H9 (cell line): Measurements from ENCODE around the gene GPI. TPM values are rescaled to one million over a fixed set of nuclear protein-coding genes. Genes with fewer than 3 reads are reported as not detected.

Experiments used
- DNase-seq: peaks from one replicate; pipeline ENCODE4 v3.0.0-alpha.2; 2017
- H2AFZ ChIP-seq: one replicate; pipeline ENCODE4 v1.6.1; 2013; ENCODE audit warnings: mild to moderate bottlenecking, low read length, control low read depth, moderate library complexity
- H2AK5ac ChIP-seq: 2 replicates; pipeline ENCODE4 v1.6.1; 2013; ENCODE audit warnings: low read length, control low read depth, mixed read lengths; ENCODE audit not compliant: insufficient read length
- H2BK120ac ChIP-seq: one replicate; pipeline ENCODE4 v1.6.1; 2013; ENCODE audit warnings: low read depth, mild to moderate bottlenecking, low read length, control low read depth, inconsistent platforms; ENCODE audit not compliant: poor library complexity, severe bottlenecking
- H2BK12ac ChIP-seq: 2 replicates; pipeline ENCODE4 v1.6.1; 2013; ENCODE audit warnings: low read length, control low read depth, mixed read lengths, low read depth; ENCODE audit not compliant: insufficient read length
- H2BK15ac ChIP-seq: 2 replicates; pipeline ENCODE4 v1.6.1; 2013; ENCODE audit warnings: low read depth, low read length, control low read depth
- H2BK20ac ChIP-seq: one replicate; pipeline ENCODE4 v1.6.1; 2013; ENCODE audit warnings: low read depth, mild to moderate bottlenecking, low read length, control low read depth, inconsistent platforms; ENCODE audit not compliant: poor library complexity, severe bottlenecking
- H2BK5ac ChIP-seq: 2 replicates; pipeline ENCODE4 v1.6.1; 2013; ENCODE audit warnings: low read length, control low read depth, mixed read lengths; ENCODE audit not compliant: insufficient read length
- H3K14ac ChIP-seq: 2 replicates; pipeline ENCODE4 v1.6.1; 2013; ENCODE audit warnings: low read length, control low read depth; ENCODE audit not compliant: insufficient read depth
- H3K18ac ChIP-seq: 2 replicates; pipeline ENCODE4 v1.6.1; 2013; ENCODE audit warnings: low read depth, mild to moderate bottlenecking, mixed read lengths, low read length, control low read depth; ENCODE audit not compliant: insufficient read length
- H3K23ac ChIP-seq: 2 replicates; pipeline ENCODE4 v1.6.1; 2013; ENCODE audit warnings: low read length, control low read depth, mixed read lengths, low read depth; ENCODE audit not compliant: insufficient read length
- H3K23me2 ChIP-seq: 2 replicates; pipeline ENCODE4 v1.6.1; 2013; ENCODE audit warnings: low read depth, mild to moderate bottlenecking, mixed read lengths, low read length, control low read depth; ENCODE audit not compliant: insufficient read length, poor library complexity, severe bottlenecking
- H3K27ac ChIP-seq: 2 replicates; pipeline ENCODE4 v1.5.1; 2013; ENCODE audit warnings: low read length, control low read depth, mixed read lengths, low read depth; ENCODE audit not compliant: insufficient read length
- H3K27me3 ChIP-seq: 2 replicates; pipeline ENCODE4 v1.6.1; 2013; ENCODE audit warnings: low read length, control low read depth, inconsistent platforms; ENCODE audit not compliant: insufficient read depth
- H3K4ac ChIP-seq: 2 replicates; pipeline ENCODE4 v1.6.1; 2013; ENCODE audit warnings: low read depth, mild to moderate bottlenecking, control low read depth, inconsistent platforms, low read length, moderate library complexity
- H3K4me1 ChIP-seq: 2 replicates; pipeline ENCODE4 v1.6.1; 2013; ENCODE audit warnings: low read length, control low read depth, inconsistent platforms; ENCODE audit not compliant: insufficient read depth
- H3K4me2 ChIP-seq: 2 replicates; pipeline ENCODE4 v1.6.1; 2013; ENCODE audit warnings: low read length, control low read depth, mixed read lengths; ENCODE audit not compliant: insufficient read length, insufficient read depth
- H3K56ac ChIP-seq: 2 replicates; pipeline ENCODE4 v1.6.1; 2013; ENCODE audit warnings: low read depth, mild to moderate bottlenecking, mixed read lengths, low read length, control low read depth; ENCODE audit not compliant: insufficient read length
- H3K79me1 ChIP-seq: 2 replicates; pipeline ENCODE4 v1.6.1; 2013; ENCODE audit warnings: low read depth, mild to moderate bottlenecking, moderate library complexity, low read length, control low read depth, inconsistent platforms; ENCODE audit not compliant: insufficient read depth, poor library complexity, severe bottlenecking
- H3K79me2 ChIP-seq: 2 replicates; pipeline ENCODE4 v1.6.1; 2013; ENCODE audit warnings: low read length, control low read depth, inconsistent platforms; ENCODE audit not compliant: insufficient read depth
- H3K9ac ChIP-seq: 2 replicates; pipeline ENCODE4 v1.6.1; 2013; ENCODE audit warnings: low read length, control low read depth, mixed read lengths; ENCODE audit not compliant: insufficient read length; ENCODE audit errors: extremely low read depth
- H3K9me3 ChIP-seq: one replicate; pipeline ENCODE4 v1.6.1; 2013; ENCODE audit warnings: low read depth, low read length, inconsistent platforms; ENCODE audit not compliant: control insufficient read depth
- H3T11ph ChIP-seq: one replicate; pipeline ENCODE4 v1.6.1; 2013; ENCODE audit warnings: mild to moderate bottlenecking, low read length, control low read depth, inconsistent platforms
- H4K20me1 ChIP-seq: one replicate; pipeline ENCODE4 v1.6.1; 2013; ENCODE audit not compliant: control insufficient read depth, insufficient read length, insufficient read depth
- H4K5ac ChIP-seq: 2 replicates; pipeline ENCODE4 v1.6.1; 2013; ENCODE audit warnings: low read depth, mild to moderate bottlenecking, mixed read lengths, low read length, control low read depth; ENCODE audit not compliant: insufficient read length
- H4K8ac ChIP-seq: replicated peaks from 2 replicates; pipeline ENCODE4 v1.6.1; 2013; ENCODE audit warnings: low read length, control low read depth, mixed read lengths, low read depth; ENCODE audit not compliant: insufficient read length
- H4K91ac ChIP-seq: 2 replicates; pipeline ENCODE4 v1.6.1; 2013; ENCODE audit warnings: low read depth, mild to moderate bottlenecking, moderate library complexity, mixed read lengths, low read length, control low read depth; ENCODE audit not compliant: insufficient read length
- H3K27ac Mint-ChIP-seq, 3 experiments: 2 replicates in 2 of 3; 3 replicates in 1 of 3; pipeline ENCODE4 v1.8.0; 2020 to 2021; ENCODE audit warnings: mixed read lengths in 3 of 3, mild to moderate bottlenecking in 1 of 3, moderate library complexity in 1 of 3
- H3K27me3 Mint-ChIP-seq: 2 replicates; pipeline ENCODE4 v1.8.0; 2021; ENCODE audit warnings: low read depth, mild to moderate bottlenecking, moderate library complexity, mixed read lengths
- H3K36me3 Mint-ChIP-seq, 3 experiments: 2 replicates in 2 of 3; 3 replicates in 1 of 3; pipeline ENCODE4 v1.8.0; 2020 to 2021; ENCODE audit warnings: low read depth in 3 of 3, mixed read lengths in 3 of 3; ENCODE audit not compliant: insufficient read depth in 1 of 3
- H3K4me1 Mint-ChIP-seq, 2 experiments: 2 replicates each; pipeline ENCODE4 v1.8.0; 2020; ENCODE audit warnings: mixed read lengths in 2 of 2
- H3K4me3 Mint-ChIP-seq, 2 experiments: 2 replicates in 1 of 2; 3 replicates in 1 of 2; pipeline ENCODE4 v1.8.0; 2020 to 2021; ENCODE audit warnings: mild to moderate bottlenecking in 2 of 2, mixed read lengths in 2 of 2, moderate library complexity in 1 of 2
- H3K9me3 Mint-ChIP-seq, 2 experiments: 2 replicates in 1 of 2; 3 replicates in 1 of 2; pipeline ENCODE4 v1.8.0; 2020; ENCODE audit warnings: mild to moderate bottlenecking in 2 of 2, mixed read lengths in 2 of 2, moderate library complexity in 1 of 2
- WGBS: extraction: QIAGEN DNeasy Blood & Tissue Kit; methylation state at CpG from one replicate; pipeline ENCODE4 v1.1.7; 2013; ENCODE audit warnings: missing lambda C conversion rate, low lambda C conversion rate, mixed read lengths; ENCODE audit not compliant: insufficient read length; ENCODE audit errors: extremely low coverage; 5-methylcytosine and 5-hydroxymethylcytosine counted together
- total RNA-seq: library from RNA; stranded (reverse); gene quantifications from 2 replicates; pipeline ENCODE4 v1.2.1, GENCODE V29; 2021
- TF ChIP-seq, protein P1 (sequence below): fragments of 200-600 bp; sonication (generic); conservative IDR thresholded peaks from 3 replicates; pipeline ENCODE4 v1.8.0; 2021; ENCODE audit warnings: antibody characterized with exemption, mild to moderate bottlenecking

GPI gene
- total RNA-seq, 1 experiment from 2014 or later = 373 TPM

DNA sequence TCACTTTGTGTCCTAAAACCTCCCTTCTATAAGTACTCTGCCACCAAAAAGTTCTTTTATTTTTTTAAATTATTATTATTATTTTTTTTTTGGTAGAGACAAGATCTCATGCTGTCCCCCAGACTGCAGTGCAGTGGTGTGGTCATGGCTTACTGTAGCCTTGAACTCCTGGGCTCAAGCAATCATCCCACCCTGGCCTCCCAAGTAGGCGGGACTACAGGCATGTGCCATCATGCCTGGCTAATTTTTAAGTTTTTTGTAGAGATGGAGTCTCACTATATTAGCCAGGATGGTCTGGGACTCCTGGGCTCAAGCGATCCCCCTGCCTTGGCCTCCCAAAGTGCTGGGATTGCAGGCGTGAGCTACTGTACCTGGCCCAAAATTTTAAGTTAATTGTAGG lies 29.1 kb upstream of the GPI start:
- Histone ChIP-seq H3K4me1 (no peaks in the 10 kb centered on the region), H4K20me1 (no peaks in the 10 kb centered on the region), H2BK5ac (no peak overlapping the region), H3T11ph (no peak overlapping the region), H3K23ac (no peak overlapping the region), H4K8ac (no peak overlapping the region), H3K79me2 (no peaks in the 10 kb centered on the region), H2BK15ac (no peak overlapping the region), H3K9ac (no peak overlapping the region), H3K18ac (no peak overlapping the region), H3K56ac (no peak overlapping the region), H3K23me2 (no peaks in the 10 kb centered on the region), H2BK120ac (no peak overlapping the region), H3K27ac (no peak overlapping the region), H3K4me2 (no peak overlapping the region), H2BK12ac (no peak overlapping the region), H3K79me1 (no peaks in the 10 kb centered on the region), H2AFZ (no peak overlapping the region), H2BK20ac (no peak overlapping the region), H4K91ac (no peak overlapping the region), H2AK5ac (no peak overlapping the region), H3K9me3 (no peaks in the 10 kb centered on the region), H3K14ac (no peak overlapping the region), H4K5ac (no peak overlapping the region), H3K27me3 (no peaks in the 10 kb centered on the region), H3K4ac (no peak overlapping the region)
- Mint-ChIP-seq H3K4me3 (no peak overlapping the region), H3K27ac (no peak overlapping the region), H3K36me3 (peaks cover 17 to 60% (median 52%) of the 10 kb centered on the region in 3 experiments; a peak in 6 of 7 replicates), H3K9me3 (no peaks in the 10 kb centered on the region), H3K4me1 (no peaks in the 10 kb centered on the region), H3K27me3 (no peaks in the 10 kb centered on the region)
- no CpG with 5 or more reads among the region's 3 CpGs for WGBS
- TF ChIP-seq, protein P1, sequence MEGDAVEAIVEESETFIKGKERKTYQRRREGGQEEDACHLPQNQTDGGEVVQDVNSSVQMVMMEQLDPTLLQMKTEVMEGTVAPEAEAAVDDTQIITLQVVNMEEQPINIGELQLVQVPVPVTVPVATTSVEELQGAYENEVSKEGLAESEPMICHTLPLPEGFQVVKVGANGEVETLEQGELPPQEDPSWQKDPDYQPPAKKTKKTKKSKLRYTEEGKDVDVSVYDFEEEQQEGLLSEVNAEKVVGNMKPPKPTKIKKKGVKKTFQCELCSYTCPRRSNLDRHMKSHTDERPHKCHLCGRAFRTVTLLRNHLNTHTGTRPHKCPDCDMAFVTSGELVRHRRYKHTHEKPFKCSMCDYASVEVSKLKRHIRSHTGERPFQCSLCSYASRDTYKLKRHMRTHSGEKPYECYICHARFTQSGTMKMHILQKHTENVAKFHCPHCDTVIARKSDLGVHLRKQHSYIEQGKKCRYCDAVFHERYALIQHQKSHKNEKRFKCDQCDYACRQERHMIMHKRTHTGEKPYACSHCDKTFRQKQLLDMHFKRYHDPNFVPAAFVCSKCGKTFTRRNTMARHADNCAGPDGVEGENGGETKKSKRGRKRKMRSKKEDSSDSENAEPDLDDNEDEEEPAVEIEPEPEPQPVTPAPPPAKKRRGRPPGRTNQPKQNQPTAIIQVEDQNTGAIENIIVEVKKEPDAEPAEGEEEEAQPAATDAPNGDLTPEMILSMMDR = no peak
- no peak for DNase-seq
